Suprapubic skin (tissue), 4 donors: ENCODE results near the gene TCF15.
A peak's percentile ranks its signal among the peaks of the same experiment; 100 is the strongest.

ENCODE experiments used
- POLR2A ChIP-seq, 2 donors: fragments of 450-650 bp; IDR thresholded peaks; one replicate each; pipeline ENCODE4 v1.6.1; 2017; ENCODE audit warnings: antibody characterized with exemption in 2 of 2, mild to moderate bottlenecking in 2 of 2, moderate library complexity in 2 of 2
- POLR2AphosphoS5 ChIP-seq, 3 donors: sonication (generic); formaldehyde crosslinking; IDR thresholded peaks; one replicate each; pipeline ENCODE4 v1.6.1; 2017; ENCODE audit warnings: antibody characterized with exemption in 3 of 3
- TF ChIP-seq, protein P1 (sequence below), 2 donors: fragments of 200-600 bp in 1 of 2; fragments of 450-650 bp in 1 of 2; sonication (generic) in 1 of 2; IDR thresholded peaks; one replicate each; pipeline ENCODE4 v1.5.1; 2016 to 2019; ENCODE audit warnings: antibody characterized with exemption in 2 of 2, mild to moderate bottlenecking in 1 of 2, moderate library complexity in 1 of 2

DNA sequence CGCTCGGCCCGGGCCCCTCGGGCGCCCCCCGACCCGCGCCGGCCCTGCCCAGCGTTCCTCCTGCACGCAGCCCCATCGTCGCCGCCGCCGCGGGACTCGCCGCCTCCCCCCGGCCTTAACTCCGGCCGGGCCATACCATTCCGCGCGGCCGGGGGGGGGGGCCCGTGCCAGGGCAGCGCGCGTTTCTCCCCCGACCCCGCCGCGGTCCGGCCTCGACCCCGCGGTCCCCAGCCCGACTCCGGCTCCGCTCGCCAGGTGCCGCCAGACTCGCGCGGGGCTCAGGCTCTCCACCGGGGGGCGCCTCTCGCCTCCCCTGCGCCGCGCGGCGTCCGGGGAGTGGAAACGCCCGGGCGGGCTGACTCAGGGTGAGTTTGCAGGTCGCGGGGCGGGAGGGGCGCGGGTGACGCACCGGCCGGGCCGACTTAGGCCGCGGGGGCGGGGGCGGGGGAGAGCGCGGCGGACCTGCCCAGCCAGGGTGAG, 43.0 kb upstream of the TCF15 start, which contains the start of gene SRXN1:
- TF ChIP-seq, protein P1, sequence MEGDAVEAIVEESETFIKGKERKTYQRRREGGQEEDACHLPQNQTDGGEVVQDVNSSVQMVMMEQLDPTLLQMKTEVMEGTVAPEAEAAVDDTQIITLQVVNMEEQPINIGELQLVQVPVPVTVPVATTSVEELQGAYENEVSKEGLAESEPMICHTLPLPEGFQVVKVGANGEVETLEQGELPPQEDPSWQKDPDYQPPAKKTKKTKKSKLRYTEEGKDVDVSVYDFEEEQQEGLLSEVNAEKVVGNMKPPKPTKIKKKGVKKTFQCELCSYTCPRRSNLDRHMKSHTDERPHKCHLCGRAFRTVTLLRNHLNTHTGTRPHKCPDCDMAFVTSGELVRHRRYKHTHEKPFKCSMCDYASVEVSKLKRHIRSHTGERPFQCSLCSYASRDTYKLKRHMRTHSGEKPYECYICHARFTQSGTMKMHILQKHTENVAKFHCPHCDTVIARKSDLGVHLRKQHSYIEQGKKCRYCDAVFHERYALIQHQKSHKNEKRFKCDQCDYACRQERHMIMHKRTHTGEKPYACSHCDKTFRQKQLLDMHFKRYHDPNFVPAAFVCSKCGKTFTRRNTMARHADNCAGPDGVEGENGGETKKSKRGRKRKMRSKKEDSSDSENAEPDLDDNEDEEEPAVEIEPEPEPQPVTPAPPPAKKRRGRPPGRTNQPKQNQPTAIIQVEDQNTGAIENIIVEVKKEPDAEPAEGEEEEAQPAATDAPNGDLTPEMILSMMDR (IDR thresholded peaks at IDR 0.05): peak; percentile 11 to 60
- TF ChIP-seq POLR2A (IDR thresholded peaks at IDR 0.05) (no peak), POLR2AphosphoS5 (IDR thresholded peaks at IDR 0.05) (no peak)
